CD4-positive, alpha-beta T cell treated with Interleukin-2 at 100 ng/mL for 4 hours (primary cell): ENCODE data around the gene TRAPPC2L.
A peak's percentile ranks its signal among the peaks of the same experiment; 100 is the strongest.
"Not testable (repeated sequence)": the region's sequence is repeated elsewhere in the genome, so short reads cannot be mapped to it uniquely, and the experiment has no call there.

Experiments used
- DNase-seq: peaks from one replicate; pipeline ENCODE4 v3.0.0-alpha.2; 2020; ENCODE audit warnings: low spot score

Gene TRAPPC2L

GRCh38 chr16:88878356-88878755 is 21.4 kb downstream of the TRAPPC2L start:
- no peak for DNase-seq

DNA sequence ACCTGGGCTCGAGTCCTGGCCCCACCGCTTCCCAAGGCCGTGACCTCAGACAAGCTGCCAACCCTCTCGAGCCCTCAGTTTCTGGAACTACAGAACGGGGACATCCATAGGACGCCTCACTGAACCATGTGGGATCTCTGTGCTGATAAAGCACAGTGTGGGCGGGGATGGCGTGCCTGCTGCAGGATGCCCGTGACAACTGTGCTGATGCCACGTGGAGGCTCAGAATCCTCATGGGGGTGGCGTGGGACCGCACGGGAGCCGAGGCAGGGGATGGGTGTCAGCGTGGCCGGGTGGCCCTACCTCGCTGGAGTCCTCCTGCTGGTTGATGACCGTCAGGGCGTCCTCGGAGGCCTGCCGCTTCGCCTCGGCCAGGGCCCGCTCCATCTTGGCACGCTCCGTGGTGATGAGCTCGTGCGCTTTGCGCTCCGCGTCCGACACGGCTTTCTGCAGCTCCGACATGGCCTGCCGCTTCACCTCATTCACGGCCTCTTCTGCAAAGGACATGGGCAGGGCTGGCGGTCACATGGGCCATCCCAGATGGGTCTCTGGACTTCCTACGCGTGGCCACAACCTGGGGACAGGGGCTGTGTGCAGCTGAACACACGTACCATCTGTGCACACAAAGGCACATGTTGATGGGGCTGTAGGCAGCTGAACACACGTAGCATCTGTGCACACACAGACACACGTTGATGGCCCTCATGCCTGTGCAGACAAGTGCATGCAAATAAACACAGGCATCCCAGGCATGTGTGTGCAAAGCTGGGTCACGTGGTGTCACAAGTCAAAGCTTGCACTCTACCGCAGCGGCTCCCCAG is 22.2 kb downstream of the TRAPPC2L start:
- DNase-seq, result no peak

- DNase-seq, result no peak
These were observed 22.8 kb downstream of the TRAPPC2L start for GRCh38 chr16:88879788-88880055.

GRCh38 chr16:88880226-88881006 is 23.5 kb downstream of the TRAPPC2L start:
- DNase-seq, result no peak

DNA sequence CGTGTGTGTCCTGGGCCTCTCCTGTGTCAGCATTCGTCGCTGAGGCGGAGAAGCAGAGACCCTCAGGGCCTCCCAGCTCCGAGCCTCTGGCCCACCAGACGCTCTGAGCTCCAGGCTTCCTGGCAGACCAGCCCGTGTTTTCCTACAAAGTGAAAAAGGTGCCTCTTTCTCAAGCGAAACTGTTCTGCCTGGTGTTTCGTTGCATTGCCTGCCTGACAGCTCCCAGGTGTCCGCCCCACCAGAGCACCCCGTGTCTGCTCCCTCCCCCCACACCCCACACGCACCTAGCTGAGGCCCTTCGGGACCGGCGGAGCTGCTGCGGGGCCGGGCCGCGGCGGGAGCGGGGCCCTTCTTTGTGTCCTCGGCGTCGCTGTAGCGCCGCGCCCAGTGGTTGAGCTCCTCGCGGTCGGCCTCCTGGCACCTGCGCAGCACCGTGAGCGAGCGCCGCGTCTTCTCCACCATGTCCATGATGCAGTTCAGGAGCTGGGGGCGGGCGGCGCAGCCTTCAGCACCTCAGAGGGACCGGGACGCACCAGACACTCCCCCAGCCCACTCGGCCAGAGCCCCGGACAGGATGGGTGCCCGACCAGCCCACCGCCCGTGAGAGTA is 24.2 kb downstream of the TRAPPC2L start:
- DNase-seq, result no peak

- DNase-seq, result no peak
These were observed 24.9 kb downstream of the TRAPPC2L start for GRCh38 chr16:88881675-88882357.

DNA sequence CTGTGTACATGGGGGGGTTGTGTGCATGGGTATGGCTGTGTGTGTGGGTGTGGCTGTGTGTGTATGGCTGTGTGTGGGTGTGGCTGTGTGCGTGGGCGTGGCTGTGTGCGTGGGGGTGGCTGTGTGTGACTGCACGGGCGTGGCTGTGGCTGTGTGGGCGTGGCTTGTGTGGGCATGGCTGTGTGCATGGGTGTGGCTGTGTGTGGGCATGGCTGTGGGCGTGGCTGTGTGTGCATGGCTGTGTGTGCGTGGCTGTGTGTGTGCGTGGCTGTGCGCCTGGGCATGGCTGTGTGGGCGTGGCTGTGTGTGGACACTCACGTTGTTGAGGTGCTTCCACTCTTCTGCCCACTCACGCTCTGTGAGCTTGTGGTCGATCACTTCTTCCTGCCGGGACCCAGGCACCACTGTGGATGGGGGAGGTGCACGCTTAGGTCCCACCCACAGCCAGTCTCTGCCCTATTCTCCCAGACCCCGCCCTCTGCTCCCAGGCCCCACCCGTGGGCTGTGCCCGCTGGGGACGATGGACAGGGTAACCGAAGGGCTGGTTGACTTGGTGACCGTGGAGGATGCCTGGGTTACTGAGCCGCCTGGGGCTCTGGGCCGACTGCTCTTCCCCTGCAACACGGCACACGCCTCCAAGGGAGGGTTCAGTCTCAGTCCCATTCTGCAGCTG is 25.6 kb downstream of the TRAPPC2L start:
- DNase-seq, result peak; percentile 5

- DNase-seq, result no peak
These were observed 26.4 kb downstream of the TRAPPC2L start for GRCh38 chr16:88883117-88883895.

- no peak for DNase-seq
These were observed 27.0 kb downstream of the TRAPPC2L start for GRCh38 chr16:88883946-88884345.

DNA sequence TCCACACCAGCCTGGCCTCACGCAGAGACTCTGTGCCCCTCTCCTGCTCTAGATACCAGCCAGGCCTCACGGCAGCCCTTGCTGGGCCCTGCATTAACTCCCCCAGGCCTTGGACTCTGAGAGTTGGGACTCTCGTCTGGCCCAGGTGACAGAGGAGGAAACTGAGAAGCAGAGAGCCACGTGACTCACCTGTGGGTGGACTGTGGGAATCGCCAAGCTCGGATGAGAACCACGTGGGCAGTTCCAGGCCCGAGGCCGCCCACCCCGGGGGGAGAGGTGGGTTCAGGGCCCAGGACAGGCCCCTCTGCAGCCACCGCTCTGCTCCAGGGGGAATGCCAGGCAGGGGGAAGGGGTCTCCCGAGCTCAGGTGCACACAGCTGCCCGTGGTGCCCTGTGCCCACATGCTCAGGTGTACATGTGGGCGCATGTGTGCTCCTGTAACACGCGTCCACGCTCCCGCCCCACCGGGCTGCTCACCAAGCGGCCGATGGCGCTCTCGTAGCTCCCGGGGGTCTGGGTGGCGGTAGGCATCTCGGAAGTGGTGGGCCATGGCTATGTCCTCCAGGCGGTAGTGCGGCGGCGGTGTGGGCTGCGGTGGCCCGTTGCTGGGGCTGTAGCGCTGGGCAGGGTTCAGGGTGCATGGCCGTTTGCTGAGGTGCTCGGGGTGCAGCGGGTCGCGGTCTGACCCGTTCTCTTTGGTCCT is 27.8 kb downstream of the TRAPPC2L start:
- no peak for DNase-seq

DNA sequence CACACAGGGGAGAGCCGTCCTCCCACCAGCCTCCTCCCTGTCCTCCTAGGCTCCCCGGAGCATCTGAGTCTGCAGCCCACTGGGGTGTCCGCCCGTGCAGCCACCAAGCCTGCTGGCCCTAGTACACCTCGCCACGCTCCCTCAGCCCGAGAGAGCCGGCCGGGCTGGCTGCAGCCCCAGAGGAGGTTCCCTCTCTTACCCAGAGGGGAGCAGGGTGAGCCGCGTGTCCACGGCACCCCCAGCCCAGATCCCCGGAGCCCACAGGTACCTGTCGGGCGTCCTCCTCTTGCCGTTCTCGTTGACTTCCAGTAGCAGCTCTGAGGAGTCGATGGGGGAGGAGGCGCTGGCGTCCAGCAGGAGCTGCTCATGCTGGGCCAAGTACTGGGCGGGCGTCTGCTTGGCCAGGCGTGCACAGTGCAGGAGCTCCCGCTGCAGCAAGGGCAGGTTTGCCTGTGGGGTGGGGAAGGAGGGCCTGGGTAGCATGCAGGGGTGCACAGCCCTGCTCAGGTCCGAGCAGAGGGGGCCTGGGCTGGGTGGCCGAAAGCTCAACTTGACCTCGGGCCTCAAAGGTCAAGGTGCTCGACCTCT is 28.9 kb downstream of the TRAPPC2L start:
- no peak for DNase-seq

GRCh38 chr16:88886420-88886844 is 29.5 kb downstream of the TRAPPC2L start:
- no peak for DNase-seq

DNA sequence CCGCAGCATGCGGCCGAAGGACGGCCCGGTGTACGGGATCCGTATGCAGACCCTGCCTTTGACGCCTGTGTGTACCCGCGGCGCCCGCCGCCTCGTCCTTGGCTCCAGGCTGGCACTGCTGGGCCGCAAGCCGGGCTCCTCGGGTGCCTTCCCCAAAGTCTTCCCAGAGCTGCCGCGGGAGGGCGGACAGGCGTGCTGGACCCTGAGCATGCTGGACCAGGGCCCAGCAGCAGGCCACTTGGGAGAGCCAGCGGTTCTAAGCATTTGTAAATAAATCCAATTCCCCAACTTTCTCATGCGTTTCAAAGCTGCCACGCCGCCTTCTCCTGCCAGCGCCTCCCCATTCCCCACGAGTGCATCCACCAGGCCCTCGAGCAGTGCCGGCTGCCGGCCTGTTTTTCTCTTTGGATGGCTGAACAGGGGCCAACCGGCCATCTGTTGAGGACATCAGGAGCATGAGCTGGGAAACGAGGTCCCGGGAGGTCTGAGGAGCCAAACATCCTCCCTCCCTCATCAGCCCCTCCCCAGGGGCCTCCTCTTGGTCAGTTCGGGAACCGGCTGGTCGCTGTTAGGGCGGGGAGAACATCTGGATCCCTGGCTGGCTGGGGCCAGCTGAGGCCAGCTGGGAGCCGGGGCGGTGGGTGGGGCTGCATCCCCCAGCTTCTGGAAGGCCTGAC is 30.1 kb downstream of the TRAPPC2L start:
- no peak for DNase-seq

DNA sequence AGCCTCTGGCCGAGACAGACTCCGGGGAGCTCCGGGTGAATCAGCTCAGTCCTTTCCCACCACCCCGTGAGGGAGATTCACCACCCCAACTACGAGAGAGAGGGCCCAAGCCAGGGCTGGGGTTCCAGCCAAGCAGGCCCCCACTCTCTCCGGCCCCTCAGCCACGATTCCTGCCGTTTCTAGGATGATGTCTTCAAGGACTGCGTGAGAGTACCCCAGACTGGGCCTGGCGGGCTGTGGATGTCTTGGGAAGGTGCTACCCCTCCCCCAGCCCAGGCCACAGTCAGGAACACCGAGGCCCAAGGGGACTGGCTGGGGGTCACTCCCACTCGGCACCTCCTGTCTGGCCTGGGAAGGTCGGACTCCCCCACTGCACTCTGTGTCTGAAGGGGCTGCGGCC is 31.1 kb downstream of the TRAPPC2L start:
- DNase-seq, result no peak

- no peak for DNase-seq
These were observed 31.8 kb downstream of the TRAPPC2L start for GRCh38 chr16:88888461-88889387.

DNA sequence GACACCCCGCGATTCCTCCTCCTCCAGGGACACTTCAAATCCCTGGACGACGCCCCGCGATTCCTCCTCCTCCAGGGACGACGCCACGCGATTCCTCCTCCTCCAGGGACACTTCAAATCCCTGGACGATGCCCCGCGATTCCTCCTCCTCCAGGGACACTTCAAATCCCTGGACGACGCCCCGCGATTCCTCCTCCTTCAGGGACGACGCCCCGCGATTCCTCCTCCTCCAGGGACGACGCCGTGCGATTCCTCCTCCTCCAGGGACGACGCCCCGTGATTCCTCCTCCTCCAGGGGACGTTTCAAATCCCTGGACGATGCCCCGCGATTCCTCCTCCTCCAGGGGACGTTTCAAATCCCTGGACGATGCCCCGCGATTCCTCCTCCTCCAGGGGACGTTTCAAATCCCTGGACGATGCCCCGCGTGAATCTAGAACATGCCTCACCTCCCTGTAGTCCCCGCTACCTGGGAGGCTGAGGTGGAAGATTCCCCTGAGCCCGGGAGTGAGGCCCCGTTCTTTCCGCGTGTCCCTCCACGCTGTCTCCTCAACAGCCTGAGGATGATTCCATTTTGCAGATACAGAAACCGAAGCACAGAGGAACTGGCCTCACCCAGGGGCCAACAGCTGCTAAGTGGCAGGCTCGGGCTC is 32.9 kb downstream of the TRAPPC2L start:
- DNase-seq, result not testable (repeated sequence)

DNA sequence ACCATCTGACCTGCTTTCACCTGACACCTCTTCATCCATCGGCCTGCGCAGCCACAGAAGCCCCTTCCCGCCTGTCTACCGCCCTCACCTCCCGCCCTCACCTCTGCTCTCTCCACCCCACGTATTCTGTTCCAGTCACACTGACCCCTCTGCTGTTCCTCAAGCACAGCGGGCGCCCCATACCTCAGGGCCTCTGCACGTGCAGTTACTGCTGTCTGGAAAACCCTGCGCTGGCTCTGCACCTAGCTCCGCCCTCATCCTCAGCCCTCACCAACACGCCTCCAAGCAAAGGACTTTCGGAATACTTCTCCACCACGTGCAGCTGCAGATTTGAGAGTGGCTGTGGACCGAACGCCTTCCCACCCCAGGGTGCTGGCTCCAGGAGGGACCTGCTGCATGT is 34.2 kb downstream of the TRAPPC2L start:
- DNase-seq, result no peak

DNA sequence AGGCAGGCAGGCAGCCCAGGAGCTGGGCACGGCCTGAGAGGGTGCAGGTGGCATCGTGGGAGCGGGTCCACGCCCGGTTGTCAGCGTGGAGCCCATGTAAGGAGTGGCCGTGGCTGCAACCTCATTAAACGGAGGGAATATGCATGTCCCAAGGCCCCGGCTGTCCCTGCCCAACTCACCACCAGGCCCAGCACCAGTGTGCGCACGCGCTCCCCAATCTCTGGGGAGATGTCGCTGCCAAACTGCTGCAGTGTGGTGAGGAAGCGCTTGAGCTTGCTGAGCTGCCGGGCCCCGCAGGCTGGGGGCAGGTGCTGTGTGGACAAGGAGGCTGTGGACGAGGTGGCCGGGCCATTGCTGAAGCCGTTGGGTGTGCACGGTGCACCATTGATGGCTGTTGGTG is 35.1 kb downstream of the TRAPPC2L start:
- DNase-seq, result no peak
